Stimulated activated CD8-positive, alpha-beta memory T cell treated with anti-CD3 and anti-CD28 coated beads, Interleukin-7, amount 100 ng/mL, for 48 hours (primary cell): ENCODE results near the gene PCIF1.
"Not testable (repeated sequence)": the region's sequence is repeated elsewhere in the genome, so short reads cannot be mapped to it uniquely, and the experiment has no call there.

Experiments used
- DNase-seq, 2 donors: peaks; one replicate each; pipeline ENCODE4 v3.0.0-alpha.2; 2020; ENCODE audit warnings: low read depth in 1 of 2; ENCODE audit errors: extremely low read depth in 1 of 2

PCIF1 gene

DNA sequence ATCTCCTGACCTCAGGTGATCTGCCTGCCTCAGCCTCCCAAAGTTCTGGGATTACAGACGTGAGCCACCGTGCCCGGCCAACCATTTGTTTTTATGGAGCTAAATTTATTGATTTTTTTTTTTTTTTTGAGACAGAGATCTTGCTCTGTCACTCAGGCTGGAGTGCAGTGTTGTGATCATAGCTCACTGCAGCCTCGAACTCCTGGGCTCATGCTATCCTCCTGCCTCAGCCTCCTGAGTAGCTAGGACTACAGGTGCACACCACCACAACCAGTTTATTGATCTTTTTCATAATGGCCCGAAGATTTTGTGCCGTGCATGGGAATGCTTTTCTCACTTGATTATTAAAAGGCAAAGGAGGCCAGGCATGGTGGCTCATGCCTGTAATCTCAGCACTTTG lies 54.3 kb downstream of the PCIF1 start:
- DNase-seq: not testable (repeated sequence)

DNA sequence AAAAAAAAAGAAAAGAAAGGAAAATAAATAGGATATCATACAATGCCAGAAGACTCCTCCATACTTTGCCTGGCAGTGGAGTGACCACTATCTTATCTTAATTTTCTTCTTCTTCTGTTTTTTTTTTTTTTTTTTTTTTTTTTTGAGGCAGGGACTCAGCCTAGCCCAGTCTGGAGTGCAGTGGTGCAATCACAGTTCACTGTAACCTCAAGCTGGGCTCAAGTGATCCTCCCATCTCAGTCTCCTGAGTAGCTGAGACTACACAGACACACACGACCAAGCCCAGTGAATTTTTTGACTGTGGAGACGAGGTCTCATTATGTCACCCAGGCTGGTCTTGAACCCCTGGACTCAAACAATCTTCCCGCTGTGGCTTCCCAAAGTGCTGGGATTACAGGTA lies 57.1 kb downstream of the PCIF1 start:
- DNase-seq: no peak

DNA sequence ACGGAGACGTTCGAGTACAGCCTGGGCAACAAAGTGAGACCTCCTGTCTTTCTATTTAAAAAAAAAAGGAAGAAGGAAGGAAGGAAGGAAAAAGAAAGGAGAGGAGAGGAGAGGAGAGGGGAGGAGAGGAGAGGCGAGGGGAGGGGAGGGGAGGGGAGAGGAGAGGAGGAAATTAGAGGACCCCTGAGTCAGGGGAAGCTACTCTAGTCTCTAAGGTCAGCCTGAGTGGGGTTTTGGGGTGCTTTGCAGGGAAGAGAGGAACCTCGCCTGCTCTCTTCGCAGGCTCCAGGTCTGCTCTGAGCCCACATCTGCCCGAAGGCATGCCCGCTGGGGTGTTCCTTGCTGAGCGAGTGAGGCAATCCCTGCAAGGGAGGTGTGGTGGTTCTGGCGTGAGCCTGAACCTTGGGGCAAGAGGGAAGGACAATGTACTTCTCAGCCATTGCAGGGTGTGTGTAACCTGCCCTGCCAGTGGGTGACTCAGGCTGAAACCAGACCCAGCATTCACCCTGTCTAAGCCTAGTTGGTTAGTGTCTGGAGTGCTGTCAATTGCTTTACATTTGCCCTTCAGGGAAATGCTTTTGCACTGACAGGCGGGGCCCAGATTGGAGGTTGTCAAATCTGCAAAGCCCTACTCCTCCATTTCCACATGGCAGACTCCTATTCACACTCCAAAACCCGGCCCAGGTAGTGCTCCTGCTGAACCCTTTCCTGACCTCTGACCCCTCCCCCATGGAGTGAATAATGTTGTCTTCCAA lies 58.9 kb downstream of the PCIF1 start:
- no peak for DNase-seq

DNA sequence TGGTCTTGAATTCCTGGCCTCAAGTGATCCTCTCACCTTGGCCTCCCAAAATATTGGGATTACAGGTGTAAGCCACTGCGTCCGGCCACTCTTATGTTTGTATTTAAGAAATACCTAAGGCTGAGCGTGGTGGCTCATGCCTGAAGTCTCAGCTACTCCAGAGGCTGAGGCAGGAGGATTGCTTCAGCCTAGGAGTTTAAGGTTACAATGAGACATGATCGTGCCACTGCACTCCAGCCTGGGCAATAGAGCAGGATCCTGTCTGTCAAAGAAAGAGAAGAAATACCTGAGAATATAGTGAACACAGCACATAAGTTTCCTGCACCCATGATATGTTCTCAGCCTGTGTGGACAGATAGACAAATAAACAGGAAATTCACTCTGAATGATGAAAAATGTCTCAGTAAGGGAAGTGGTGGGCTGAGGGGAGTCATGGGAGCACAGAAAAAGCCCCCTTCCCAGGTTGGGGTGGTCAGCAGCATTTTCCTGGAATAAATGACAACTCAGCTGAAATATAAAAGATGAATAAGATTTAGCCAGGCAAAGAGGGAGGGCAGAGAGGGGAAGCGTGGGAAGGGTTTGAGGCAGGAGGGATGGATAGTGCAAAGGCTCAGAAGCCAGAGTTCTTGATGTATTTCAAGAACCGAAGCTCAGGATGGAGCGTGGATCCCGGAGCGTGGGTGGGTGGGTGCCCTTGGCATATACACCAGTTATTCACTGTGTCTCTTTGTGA lies 60.4 kb downstream of the PCIF1 start:
- no peak for DNase-seq

DNA sequence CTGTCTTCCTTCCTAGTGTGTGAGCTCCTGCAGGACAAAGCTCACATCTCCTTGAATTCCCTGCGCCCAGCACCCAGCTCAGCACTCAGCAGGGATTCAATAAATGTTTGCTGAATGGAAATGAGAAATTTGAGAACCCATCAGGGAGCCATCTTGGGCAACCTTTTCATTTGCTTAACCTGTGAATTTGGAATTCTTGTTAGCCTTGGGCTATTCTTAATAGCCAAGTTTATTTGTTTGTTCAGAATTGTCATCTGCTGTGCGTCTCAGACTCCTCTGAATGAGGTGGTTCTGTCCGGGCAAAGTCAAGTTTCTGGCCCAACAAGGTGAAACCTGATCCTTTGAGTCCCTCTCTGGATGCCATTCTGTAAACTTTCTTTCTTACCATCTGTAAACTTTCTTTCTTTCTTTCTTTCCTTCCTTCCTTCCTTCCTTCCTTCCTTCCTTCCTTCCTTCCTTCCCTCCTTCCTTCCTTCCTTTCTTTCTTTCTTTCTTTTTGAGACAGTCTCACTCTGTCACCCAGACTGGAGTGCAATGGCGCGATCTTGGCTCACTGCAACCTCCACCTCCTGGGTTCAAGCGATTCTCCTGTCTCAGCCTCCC lies 61.1 kb downstream of the PCIF1 start:
- not testable (repeated sequence) for DNase-seq

DNA sequence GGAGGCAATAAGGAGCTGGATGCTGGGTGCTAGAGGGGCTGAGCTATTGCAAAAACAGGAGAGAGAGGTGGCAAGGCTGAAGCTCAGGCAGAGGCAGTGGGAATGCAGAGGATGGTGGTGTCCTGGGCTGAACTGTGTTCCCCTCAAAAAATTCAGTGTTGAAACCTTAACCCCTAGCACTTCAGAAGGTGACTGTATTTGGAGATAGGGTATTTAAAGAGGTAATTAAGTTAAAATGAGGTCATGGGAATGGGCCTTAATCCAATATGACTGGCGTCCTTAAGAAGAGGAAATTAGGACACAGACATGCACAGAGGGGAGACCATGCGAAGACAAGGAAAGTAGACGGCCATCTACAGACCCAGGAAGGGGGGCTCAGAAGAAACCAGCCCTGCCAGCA lies 62.7 kb downstream of the PCIF1 start:
- DNase-seq: no peak
